Activated CD4-positive, alpha-beta T cell treated with anti-CD3 and anti-CD28 coated beads, Interleukin-2, amount 50 U/mL, for 48 hours (primary cell): ENCODE results near the gene TNNT2.

ENCODE experiments used
- DNase-seq, 2 experiments: peaks; one replicate each; pipeline ENCODE4 v3.0.0-alpha.2; 2020

TNNT2 gene

DNA sequence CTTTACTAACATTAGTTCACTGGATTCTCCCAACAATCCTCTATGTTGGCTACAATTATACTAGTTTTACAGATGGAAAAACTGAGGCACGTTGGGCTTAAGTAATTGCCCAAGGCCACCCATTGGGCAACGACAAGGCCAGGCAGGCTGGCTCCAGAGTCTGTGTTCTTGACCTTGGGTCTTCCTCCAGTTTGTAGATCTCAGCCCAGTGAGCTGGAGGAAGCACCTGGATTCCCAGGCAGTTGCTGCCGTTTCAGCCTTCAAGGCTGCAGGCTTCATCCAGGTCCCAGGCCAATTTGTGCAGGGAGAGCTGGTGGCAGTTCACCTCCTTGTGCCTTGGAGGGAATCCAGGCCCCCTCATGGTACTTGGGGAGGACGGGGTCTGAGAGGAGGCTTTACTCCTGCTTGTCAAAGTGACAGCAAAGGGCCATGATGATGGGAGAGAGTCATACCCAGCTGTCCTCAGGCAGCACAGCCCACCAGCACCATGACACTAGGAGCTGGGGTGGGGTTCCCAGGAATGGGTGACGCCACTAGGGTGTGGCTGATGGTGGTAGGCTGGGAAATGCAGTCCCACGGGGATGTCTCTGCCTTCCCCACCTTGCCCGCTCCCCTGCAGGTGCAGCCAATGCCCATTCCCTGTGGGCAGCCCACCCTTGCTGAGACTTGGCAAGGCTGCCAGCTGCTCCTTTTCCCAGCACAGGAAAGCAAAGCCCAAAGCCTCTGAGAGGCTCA, 67.1 kb downstream of the TNNT2 start:
- DNase-seq = no peak

DNA sequence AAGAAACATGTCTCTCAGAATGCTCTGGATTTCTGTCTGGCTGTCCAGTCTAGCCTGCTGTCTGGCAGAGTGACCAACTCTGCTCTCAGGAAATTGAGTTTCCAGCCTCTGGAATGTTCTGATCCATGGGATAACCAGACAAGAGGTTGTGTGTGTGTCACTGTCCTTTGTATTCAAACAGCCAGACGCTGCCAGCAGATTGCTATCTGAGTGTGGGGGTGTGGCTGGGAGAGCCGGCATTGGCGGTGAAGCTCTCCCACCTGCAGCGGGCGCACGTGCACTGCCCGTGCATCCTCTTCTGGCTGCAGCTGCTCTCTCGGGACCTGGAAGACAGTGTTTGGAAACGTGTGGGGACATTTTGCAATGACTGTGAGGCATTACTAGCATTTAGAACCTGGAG, 68.1 kb downstream of the TNNT2 start:
- DNase-seq = peak; percentile 8 to 13
